Activated CD8-positive, alpha-beta memory T cell treated with anti-CD3 and anti-CD28 coated beads for 36 hours (primary cell): ENCODE results near the gene ARHGAP35. TPM values are rescaled to one million over a fixed set of nuclear protein-coding genes. Genes with fewer than 3 reads are reported as not detected.

Source experiments
- CTCF ChIA-PET: fragments of 350-600 bp; sonication (Branson Sonifier 250); formaldehyde crosslinking; loops from one replicate; lab custom pipeline; 2021; ENCODE audit warnings: antibody characterized with exemption; lab: Charles Lee
- POLR2A ChIA-PET: fragments of 350-600 bp; sonication (Branson Sonifier 250); formaldehyde crosslinking; loops from one replicate; lab custom pipeline; 2021; ENCODE audit warnings: antibody characterized with exemption; lab: Charles Lee
- total RNA-seq, 2 experiments: library from RNA; stranded (reverse); gene quantifications; one replicate each; pipeline ENCODE4 v1.2.3, GENCODE V29; 2021

The ARHGAP35 gene
- 10 to 100 TPM; 22.9 to 23.4 TPM for total RNA-seq

DNA sequence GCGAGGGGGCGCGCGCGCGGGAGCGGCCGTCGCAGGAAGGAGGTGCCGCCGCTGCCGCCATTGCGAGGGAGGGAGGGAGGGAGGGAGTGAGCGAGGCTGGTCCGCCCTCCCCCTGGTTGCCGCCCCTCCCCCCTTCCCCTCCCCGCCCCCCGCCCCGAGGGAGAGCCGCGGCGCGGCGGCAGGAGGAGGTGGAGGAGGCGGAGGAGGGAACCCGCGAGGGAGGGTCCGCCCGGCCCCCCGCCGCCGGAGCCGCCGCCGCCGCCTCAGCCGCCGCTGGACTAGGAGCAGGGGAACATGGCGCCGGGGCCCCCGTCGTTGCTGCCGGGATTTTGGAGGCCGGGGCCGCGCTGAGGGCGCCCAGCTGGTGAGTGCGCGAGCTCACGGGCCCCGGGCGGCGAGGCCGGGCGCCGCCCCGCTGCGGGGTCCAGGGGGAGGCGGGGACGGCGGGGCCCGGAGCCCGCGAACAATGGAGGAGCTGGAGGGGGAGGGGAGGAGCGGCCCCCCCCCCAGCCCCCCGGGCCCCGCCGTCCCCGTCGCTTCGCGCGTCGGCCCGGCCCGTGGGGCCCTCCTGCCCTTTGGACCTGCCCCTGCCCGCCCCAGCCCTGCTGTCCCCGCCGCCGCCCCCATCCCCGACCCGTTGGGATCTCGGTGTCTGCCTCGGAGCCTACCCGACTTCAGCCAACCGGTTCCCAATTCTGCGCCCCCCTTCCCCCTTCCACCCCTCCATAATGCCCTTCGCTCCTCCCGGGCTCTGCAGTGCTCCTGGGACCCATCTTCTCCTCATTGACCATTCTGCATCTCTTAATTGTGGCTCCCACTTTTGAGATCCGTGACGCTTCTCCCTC, at the start of gene ARHGAP35:
TSS of gene ARHGAP35 (plus strand) at position 152 of the 845 bp plus-strand sequence. CDS start 57,679 bp downstream, outside the sequence.
- ChIA-PET POLR2A (interaction anchor here (0.6 to 1.6 kb wide), 4 partner anchors 21 to 367 kb away, joined by 3 to 5 read pairs (median 4); no protein-coding TSS in a partner anchor), CTCF (interaction anchor here (0.7 to 0.9 kb wide), 3 partner anchors 20 to 462 kb away, joined by 3 to 5 read pairs (median 4); no protein-coding TSS in a partner anchor)

GRCh38 chr19:46812977-46813838, 47.6 kb upstream of the ARHGAP35 start:
- ChIA-PET CTCF (no interaction called here), POLR2A (no interaction called here)

DNA sequence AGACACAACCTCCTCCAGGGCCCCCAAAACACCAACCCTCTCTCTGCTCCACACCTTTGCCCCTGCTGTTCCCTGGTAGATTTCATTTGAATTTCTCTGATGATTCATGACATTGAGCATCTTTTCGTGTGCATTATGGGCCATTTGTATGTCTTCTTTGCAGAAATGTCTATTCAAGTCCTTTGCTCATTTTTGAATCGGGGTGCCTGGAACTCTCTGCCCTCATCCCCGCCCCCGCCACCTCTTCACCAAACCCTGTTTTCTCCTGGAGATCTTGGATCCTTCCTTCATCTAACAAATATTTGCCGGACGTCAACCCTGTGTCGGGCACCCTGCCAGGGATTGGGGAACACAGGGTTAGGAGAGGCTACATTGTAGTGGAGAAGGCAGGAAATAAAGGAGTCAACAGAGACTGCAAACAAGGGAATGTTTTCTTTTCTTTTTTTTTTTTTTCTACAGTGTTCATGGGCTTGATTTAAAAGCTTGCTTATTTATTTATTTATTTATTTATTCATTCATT, 46.9 kb upstream of the ARHGAP35 start:
- CTCF ChIA-PET = no interaction called here
- POLR2A ChIA-PET = interaction anchor here (0.6 kb wide), 1 partner anchor 317 kb away, joined by 4 read pairs; the partner anchor contains the start of gene SAE1

GRCh38 chr19:46815833-46816627, 44.8 kb upstream of the ARHGAP35 start:
- CTCF ChIA-PET = interaction anchor here (0.5 kb wide), 1 partner anchor 50 kb away, joined by 3 read pairs; no protein-coding TSS in a partner anchor

DNA sequence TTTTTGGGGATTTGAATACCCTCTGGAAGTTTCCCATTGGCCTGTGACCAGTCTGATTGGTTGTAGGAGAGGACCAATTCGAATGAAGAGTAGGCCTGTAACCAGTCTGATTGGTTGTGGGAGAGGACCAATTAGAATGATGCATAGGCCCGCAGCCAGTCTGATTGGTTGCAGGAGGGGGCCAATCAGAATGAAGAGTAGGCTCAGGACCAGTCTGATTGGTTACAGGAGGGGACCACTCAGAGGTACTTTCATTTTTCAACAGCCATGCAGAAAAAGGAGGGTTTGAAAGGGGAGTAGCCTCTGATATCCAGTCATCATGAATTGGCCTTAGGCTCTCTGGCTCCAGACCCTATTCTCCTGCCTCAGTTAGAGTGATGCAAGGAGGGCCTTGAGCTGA, 42.0 kb upstream of the ARHGAP35 start:
- ChIA-PET POLR2A (no interaction called here), CTCF (interaction anchor here (0.7 to 1.9 kb wide), 2 partner anchors 62 to 121 kb away, joined by 4 read pairs; no protein-coding TSS in a partner anchor)

More at GRCh38 chr19:46815833-46816627, 44.8 kb upstream of the ARHGAP35 start:
- POLR2A ChIA-PET = no interaction called here

DNA sequence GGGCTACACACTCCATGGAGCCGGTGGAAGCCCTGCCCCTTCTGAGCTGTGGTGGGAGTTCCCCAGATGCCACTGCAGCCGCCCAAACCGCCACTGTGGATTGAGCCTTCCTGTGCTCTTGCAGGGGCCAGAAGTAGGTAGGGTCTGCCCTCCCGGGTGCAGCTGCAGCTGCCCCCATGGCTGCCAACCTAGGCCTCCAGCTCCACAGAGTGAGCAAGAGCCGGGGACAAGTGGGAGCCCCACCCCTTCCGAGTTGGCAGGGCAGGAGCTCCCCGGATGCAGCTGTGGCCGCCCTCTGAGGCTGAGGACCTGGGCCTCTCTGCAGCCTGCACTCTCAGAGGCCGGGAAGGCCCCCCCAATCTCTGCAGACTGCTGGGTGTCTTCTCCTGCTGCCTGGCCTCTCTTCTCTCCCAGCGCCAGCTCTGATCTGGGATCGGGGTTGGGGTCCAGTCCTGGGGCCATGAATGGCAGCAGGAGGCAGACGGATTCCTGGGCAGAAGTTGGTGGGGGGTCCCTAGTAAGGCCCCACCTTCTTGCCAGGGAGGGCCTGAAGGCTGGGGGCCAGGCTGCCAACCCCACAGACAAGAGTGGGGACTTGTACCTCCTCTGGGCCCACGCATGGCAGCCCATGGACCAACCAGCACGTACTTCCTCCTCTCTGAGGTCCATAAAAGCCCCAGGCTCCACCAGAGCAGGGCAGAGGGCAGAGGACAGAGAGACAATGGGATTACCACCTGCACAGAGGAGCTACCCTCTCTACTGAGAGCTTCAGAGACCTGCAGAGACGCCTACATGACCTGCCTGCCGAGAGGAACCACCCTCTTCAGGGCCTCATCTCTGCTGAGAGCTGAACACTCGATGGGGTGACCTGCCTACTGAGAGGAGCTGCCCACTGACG, 39.0 kb upstream of the ARHGAP35 start:
- ChIA-PET CTCF (interaction anchor here (0.7 to 3.7 kb wide), 5 partner anchors 18 to 72 kb away, joined by 3 to 17 read pairs (median 3); no protein-coding TSS in a partner anchor), POLR2A (interaction anchor here (0.6 to 1.8 kb wide), 3 partner anchors 34 to 44 kb away, joined by 3 to 11 read pairs (median 8); partner anchors contain the start of gene SLC1A5)

- POLR2A ChIA-PET = interaction anchor here (1.8 kb wide), 1 partner anchor 34 kb away, joined by 11 read pairs; the partner anchor contains the start of gene SLC1A5
- CTCF ChIA-PET = interaction anchor here (0.7 to 3.7 kb wide), 3 partner anchors 18 to 55 kb away, joined by 3 to 17 read pairs (median 14); no protein-coding TSS in a partner anchor
Measured at GRCh38 chr19:46822410-46822787, 38.4 kb upstream of the ARHGAP35 start.

GRCh38 chr19:46823049-46823448, 37.7 kb upstream of the ARHGAP35 start:
- POLR2A ChIA-PET = no interaction called here

GRCh38 chr19:46824890-46825730, 35.7 kb upstream of the ARHGAP35 start:
- CTCF ChIA-PET = interaction anchor here (0.6 kb wide), 1 partner anchor 36 kb away, joined by 3 read pairs; the partner anchor contains the start of gene SLC1A5
- POLR2A ChIA-PET = no interaction called here

More at GRCh38 chr19:46823049-46823448, 37.7 kb upstream of the ARHGAP35 start:
- CTCF ChIA-PET = interaction anchor here (3.7 kb wide), 1 partner anchor 17 kb away, joined by 17 read pairs; no protein-coding TSS in a partner anchor

DNA sequence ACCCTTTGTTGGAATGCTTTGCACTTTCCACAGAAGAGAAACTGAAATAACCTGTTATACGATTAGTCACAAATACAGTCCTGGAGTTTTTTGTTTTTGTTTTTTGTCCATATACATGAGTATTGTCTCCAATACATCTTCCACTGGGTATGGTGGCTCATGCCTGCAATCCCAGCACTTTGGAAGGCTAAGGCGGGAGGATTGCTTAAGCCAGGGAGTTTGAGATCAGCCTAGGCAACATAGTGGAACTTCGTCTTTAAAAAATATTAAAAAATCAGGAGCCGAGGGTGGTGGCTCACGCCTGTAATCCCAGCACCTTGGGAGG, 35.1 kb upstream of the ARHGAP35 start:
- CTCF ChIA-PET = interaction anchor here (0.6 to 1.0 kb wide), 2 partner anchors 15 to 37 kb away, joined by 3 read pairs; partner anchors contain the start of gene SLC1A5
- POLR2A ChIA-PET = no interaction called here

GRCh38 chr19:46828484-46828883, 32.3 kb upstream of the ARHGAP35 start:
- CTCF ChIA-PET = interaction anchor here (0.7 to 1.4 kb wide), 4 partner anchors 12 to 167 kb away, joined by 3 to 6 read pairs (median 4); partner anchors contain the start of genes DACT3 and SLC1A5
- POLR2A ChIA-PET = interaction anchor here (0.7 kb wide), 2 partner anchors 40 to 348 kb away, joined by 4 to 8 read pairs; partner anchors contain the start of gene SLC1A5

DNA sequence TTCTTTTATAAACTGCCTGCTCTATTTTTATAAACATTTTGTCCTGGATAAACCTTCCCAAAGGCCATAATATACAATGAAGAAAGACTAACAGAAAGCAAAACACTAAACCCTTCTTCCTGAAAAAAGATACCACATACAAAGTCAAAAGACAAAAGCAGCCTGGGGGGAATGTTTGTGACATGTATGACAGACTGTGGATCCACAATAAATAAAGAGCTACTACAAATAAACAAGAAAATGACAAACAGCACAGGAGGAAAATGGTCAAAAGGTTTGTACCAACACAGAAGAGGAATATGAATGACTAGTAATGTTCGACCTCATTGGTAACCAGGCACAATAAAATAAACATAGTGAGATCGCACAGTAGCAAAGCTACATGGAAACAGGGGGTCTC, 29.9 kb upstream of the ARHGAP35 start:
- POLR2A ChIA-PET = interaction anchor here (0.5 to 0.7 kb wide), 2 partner anchors 35 to 36 kb away, joined by 3 to 6 read pairs; no protein-coding TSS in a partner anchor
- CTCF ChIA-PET = interaction anchor here (1.5 to 2.0 kb wide), 2 partner anchors 10 to 83 kb away, joined by 3 to 8 read pairs; no protein-coding TSS in a partner anchor

GRCh38 chr19:46834121-46834520, 26.7 kb upstream of the ARHGAP35 start:
- CTCF ChIA-PET = interaction anchor here (1.0 to 1.1 kb wide), 2 partner anchors 50 to 76 kb away, joined by 3 to 4 read pairs; no protein-coding TSS in a partner anchor
- POLR2A ChIA-PET = interaction anchor here (1.0 kb wide), 1 partner anchor 58 kb away, joined by 4 read pairs; no protein-coding TSS in a partner anchor

GRCh38 chr19:46834984-46835383, 25.8 kb upstream of the ARHGAP35 start:
- ChIA-PET CTCF (interaction anchor here (1.1 kb wide), 1 partner anchor 77 kb away, joined by 4 read pairs; no protein-coding TSS in a partner anchor), POLR2A (no interaction called here)

GRCh38 chr19:46838160-46838559, 22.6 kb upstream of the ARHGAP35 start:
- CTCF ChIA-PET = interaction anchor here (0.6 to 1.1 kb wide), 2 partner anchors 80 to 222 kb away, joined by 3 to 5 read pairs; no protein-coding TSS in a partner anchor
- POLR2A ChIA-PET = no interaction called here
